ENCODE measurements around the gene RGMA.

GRCh38 chr15:93029214-93029835 is 59.7 kb downstream of the RGMA start:
- no peak for TF ChIP-seq EZH2 (IDR thresholded peaks at IDR 0.05; ENCODE audit: low read depth, unreplicated experiment)
- TF ChIP-seq REST (IDR thresholded peaks at IDR 0.05; ENCODE audit: unreplicated experiment), result no peak
- TF ChIP-seq CTCF (conservative IDR thresholded peaks at IDR 0.05; ENCODE audit: low read depth in 2 of 2), result no peak

Data from GM23338 (cell line).